GM23338 (cell line): ENCODE data around the gene F13A1.

ENCODE experiments used
- CTCF ChIP-seq, 2 experiments: fragments of 200-600 bp in 1 of 2; sonication (generic) in 1 of 2; conservative IDR thresholded peaks; 2 replicates each; pipeline versions ENCODE4 v1.5.1 to v1.6.1; 2016 to 2017; ENCODE audit warnings: antibody characterized with exemption in 2 of 2, low read depth in 2 of 2, mild to moderate bottlenecking in 2 of 2, moderate library complexity in 1 of 2
- EZH2 ChIP-seq: fragments of 200-600 bp; sonication (generic); IDR thresholded peaks from one replicate; pipeline ENCODE4 v1.8.0; 2017; ENCODE audit warnings: antibody characterized with exemption, mild to moderate bottlenecking, low read depth; ENCODE audit not compliant: unreplicated experiment
- EZH2phosphoT487 ChIP-seq: fragments of 200-600 bp; sonication (generic); IDR thresholded peaks from one replicate; pipeline ENCODE4 v1.8.1; 2018; ENCODE audit warnings: antibody characterized with exemption; ENCODE audit not compliant: unreplicated experiment
- JUNB ChIP-seq: IDR thresholded peaks from one replicate; pipeline ENCODE4 v1.6.1; 2016; ENCODE audit warnings: antibody characterized with exemption; ENCODE audit not compliant: unreplicated experiment
- POLR2AphosphoS5 ChIP-seq: IDR thresholded peaks from 2 replicates; pipeline ENCODE4 v1.6.1; 2016; ENCODE audit warnings: antibody characterized with exemption, low read depth
- REST ChIP-seq: IDR thresholded peaks from one replicate; pipeline ENCODE4 v1.6.1; 2018; ENCODE audit warnings: antibody characterized with exemption; ENCODE audit not compliant: unreplicated experiment
- STAT1 ChIP-seq: IDR thresholded peaks from one replicate; pipeline ENCODE4 v1.6.1; 2016; ENCODE audit warnings: antibody characterized with exemption; ENCODE audit not compliant: unreplicated experiment
- ZNF114 ChIP-seq: fragments of 250-450 bp; sonication (Bioruptor Pico); IDR thresholded peaks from 2 replicates; pipeline ENCODE4 v1.5.0; 2020; ENCODE audit warnings: mild to moderate bottlenecking, moderate library complexity
- ZNF331 ChIP-seq: fragments of 250-450 bp; sonication (Bioruptor Pico); IDR thresholded peaks from 2 replicates; pipeline ENCODE4 v1.5.0; 2020; ENCODE audit warnings: low read depth, mild to moderate bottlenecking, moderate library complexity

- TF ChIP-seq CTCF (conservative IDR thresholded peaks at IDR 0.05; ENCODE audit: low read depth in 2 of 2) (peak; percentile 76 to 80), ZNF114 (CRISPR knock-in tag) (no peak), EZH2 (no peak), JUNB (no peak), ZNF331 (no peak), STAT1 (no peak), POLR2AphosphoS5 (no peak), EZH2phosphoT487 (no peak), REST (no peak)
These were observed 98.5 kb downstream of the F13A1 start for GRCh38 chr6:6221787-6222535.
